GM18870 (cell line): Measurements from ENCODE around the gene SSX2B.
"Not testable (repeated sequence)": the region's sequence is repeated elsewhere in the genome, so short reads cannot be mapped to it uniquely, and the experiment has no call there.

Source experiments
- ATAC-seq: cut with Tn5 transposase; IDR thresholded peaks from one replicate; pipeline ENCODE4 v1.9.1; 2021; ENCODE audit warnings: moderate library complexity; ENCODE audit not compliant: unreplicated experiment

The SSX2B gene

GRCh38 chrX:52750952-52751351, at the start of gene SSX2B:
Gene SSX2B (plus strand): TSS chrX:52751252. CDS start chrX:52752681, 1,429 bp downstream.
- not testable (repeated sequence) for ATAC-seq

- ATAC-seq, result not testable (repeated sequence)
Observed at GRCh38 chrX:52707078-52707477, 44.0 kb upstream of the SSX2B start, which contains the start of gene SSX2. Gene SSX2 (minus strand): TSS chrX:52707178. CDS start chrX:52705749, 1,429 bp downstream.

GRCh38 chrX:52765983-52766382, 14.9 kb downstream of the SSX2B start:
- not testable (repeated sequence) for ATAC-seq

GRCh38 chrX:52773504-52773903, 22.5 kb downstream of the SSX2B start:
- ATAC-seq, result not testable (repeated sequence)

- not testable (repeated sequence) for ATAC-seq
Observed at GRCh38 chrX:52797327-52797726, 46.3 kb downstream of the SSX2B start, which contains the start of gene SPANXN5. Gene SPANXN5 (minus strand): TSS chrX:52797427. CDS start chrX:52797348, 79 bp downstream.

GRCh38 chrX:52804876-52805275, 53.8 kb downstream of the SSX2B start:
- not testable (repeated sequence) for ATAC-seq
